ENCODE data around the gene ADAMTS3.
"Not testable (repeated sequence)": the region's sequence is repeated elsewhere in the genome, so short reads cannot be mapped to it uniquely, and the experiment has no call there.

Gene ADAMTS3

DNA sequence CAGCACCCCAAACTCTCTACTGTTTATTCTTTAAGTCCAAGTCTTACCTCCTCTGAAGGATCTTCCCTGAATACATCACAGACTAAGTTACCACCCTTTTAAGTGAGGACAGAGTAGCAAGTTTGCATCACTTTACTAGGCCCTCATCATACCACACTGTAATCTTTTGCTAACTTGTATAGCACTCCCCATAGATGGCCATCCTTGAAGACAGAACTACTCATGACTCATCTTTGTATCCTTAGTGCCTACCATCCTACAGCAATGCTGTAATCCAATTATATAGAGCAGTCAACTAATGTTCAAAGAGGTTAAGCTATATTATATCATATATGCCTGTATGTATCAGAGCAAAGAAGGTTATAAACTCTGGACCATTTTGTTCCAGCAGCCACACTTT, 101.4 kb downstream of the ADAMTS3 start:
- DNase-seq = no peak

DNA sequence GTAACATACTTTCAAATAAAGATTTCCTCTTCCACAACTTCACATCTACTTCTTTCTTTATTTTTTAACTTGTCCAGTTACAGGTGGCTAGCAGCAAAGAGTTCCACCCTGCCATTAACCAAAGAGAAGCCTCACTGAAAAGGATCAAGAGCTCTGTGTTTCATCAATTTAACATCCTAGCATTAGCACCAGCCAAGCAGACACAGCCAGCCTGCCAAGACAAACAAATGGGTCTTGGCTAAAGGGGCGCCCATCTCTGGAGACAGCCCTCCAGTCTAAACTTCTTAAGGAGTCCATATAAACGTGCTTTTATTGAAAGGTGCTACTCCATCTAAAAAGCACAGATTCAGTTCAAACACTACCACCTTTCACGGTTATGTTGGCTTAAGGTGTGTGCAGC, 105.3 kb downstream of the ADAMTS3 start:
- no peak for DNase-seq

DNA sequence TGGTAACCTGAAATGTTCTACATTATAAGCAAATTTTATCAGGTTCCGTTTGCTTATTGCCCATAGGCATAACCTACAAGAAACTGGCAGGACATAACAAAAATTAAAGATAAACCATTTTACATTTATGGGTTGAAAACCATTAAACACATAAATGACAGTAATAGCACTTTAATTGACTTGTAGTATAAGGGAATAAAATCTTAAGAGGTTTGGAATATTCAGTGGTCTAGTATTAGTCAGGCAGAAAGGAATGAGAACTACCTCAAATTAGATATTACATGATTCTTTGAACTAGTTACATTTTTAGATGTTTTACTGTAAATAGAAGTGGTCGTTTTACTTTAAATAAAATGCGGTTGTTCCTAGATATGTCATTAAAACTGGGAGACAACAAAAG, 111.9 kb downstream of the ADAMTS3 start:
- DNase-seq = peak; percentile 15

DNA sequence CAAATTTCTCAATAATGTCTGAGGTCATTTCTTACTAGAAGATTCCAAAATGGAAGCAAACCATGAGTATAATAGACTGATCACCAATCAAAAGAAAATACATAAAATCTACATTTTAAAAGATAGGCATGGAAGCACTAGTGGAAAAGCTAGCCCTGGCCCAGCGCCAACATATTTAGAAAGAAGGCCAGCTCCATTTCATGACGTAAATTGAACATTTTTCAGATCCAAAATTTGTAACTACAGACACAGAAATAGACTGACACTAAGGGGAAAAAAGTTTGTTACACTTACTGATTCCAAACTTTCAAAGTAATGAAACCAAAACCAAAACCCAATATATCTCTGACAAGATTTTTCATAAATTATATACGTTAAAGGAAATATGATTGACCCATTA, 117.7 kb downstream of the ADAMTS3 start:
- DNase-seq = no peak

DNA sequence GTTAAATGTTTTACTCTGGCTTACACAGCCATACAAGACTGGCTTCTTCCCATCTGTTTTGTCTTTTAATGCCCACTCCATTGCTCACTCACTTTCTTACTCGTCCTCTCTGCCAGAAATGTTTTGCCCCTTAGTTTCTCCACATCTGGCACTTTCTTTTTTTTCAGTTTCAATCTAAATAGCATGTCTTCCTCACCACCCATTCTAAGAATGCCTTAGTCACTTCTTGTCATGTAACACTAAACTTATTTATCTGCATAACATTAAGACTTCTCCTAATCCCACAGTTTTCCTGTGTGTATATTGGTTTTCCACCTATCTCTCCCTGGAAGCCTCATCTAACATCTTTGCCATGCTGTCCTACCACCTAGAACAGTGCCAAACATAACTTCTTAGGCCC, 119.3 kb downstream of the ADAMTS3 start:
- peak; percentile 22 for DNase-seq

DNA sequence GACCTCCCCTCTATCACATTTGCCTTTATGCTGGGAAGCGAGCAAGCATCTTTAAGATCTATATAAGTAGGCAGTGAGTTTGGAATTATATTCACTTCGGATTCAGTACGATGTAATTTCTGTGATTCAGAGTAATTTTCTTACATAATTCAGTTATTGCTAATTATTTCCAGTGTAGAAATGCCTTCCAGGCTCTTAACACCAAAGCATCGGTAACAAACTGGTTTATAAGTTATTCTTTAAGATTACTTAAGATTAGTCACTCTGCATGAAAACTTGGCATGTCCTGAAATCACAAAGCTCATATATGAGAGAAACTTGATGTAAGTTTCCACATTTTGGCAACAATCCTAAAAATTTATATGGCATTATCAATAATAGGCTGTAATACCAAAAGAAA, 120.8 kb downstream of the ADAMTS3 start:
- DNase-seq = no peak

DNA sequence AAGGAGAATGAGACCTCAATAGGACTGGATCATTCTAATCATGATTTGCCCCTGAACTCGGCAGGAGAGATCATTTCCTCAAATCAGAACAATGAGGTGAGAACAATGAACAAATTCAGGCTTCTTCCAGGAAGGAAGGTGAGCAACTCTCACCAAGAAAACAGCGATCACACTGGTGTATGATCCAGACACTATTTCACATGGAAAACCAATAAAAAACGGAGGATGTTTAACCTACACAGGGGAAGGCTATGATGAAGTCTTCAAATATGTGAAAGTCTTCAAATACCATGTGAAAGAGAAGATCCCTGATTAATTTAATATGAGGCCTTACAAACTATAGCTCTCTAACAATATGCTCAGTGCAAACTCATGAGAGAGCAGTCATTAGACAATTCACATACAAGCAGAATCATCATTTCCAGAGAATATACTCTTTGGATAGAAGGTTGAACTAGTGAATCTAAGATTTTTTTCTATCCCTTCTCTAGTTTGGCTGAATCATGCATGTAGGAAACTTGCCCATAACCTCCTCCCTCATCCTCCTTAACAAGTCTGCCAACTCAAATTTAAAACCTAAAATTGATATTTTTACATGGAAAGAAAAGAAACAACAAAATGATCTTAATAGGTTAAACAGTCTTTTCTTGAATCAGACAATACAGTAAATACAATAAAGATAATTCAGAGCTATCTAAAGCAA, 122.5 kb downstream of the ADAMTS3 start:
- no peak for DNase-seq

DNA sequence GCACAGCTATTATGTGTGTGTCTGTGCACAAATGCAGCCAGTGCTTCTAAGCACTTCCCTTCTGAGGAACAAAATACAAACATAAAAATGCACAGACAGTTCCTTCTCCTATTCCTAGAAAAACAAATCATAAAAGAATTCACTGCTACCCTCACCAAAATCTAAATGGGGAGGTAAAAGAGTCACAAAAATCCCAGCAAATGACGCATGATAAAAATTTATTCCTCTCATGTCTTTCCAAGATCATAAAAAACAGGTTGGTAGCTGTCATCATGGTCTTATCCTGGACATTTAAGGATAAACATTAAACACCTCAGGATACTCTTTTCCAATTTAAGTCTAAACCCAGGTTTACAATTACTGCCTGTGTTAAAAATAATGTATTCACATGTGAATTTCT, 124.9 kb downstream of the ADAMTS3 start:
- no peak for DNase-seq

DNA sequence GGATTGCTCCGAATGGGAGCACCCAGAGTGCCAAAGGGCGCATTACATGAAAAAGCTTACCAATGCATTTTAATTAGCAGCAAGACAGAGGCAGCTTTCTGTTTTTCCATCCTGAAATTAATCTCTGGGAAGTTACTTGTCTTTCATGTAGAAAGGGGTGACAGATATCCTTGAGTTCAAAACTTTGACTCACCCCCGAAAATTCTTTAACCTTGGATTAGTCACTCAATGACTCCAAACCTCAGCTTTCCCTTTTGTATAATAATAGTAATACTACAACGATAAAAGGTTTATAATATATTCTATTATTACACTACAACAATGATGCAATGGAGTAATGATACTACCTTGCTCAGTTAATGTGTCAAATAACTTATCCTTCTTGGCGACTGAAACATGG, 126.3 kb downstream of the ADAMTS3 start:
- no peak for DNase-seq

DNA sequence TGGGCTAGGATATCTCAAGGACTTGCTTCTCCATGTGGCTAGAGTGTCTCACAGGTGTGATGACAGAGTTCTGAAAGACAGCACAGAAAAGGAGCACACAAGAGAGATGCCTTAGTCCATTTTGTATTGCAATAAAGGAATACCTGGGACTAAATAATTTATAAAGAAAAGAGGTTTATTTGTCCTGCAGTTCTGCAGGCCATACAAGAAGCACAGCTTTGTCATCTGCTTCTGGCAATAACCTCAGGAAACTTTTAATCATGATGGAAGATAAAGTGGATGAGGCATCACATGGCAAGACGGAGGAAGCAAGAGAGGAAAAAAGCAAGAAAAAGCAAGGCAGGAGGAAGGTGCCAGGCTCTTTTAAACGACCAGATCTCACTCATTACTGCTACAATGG, 126.9 kb downstream of the ADAMTS3 start:
- DNase-seq = no peak

DNA sequence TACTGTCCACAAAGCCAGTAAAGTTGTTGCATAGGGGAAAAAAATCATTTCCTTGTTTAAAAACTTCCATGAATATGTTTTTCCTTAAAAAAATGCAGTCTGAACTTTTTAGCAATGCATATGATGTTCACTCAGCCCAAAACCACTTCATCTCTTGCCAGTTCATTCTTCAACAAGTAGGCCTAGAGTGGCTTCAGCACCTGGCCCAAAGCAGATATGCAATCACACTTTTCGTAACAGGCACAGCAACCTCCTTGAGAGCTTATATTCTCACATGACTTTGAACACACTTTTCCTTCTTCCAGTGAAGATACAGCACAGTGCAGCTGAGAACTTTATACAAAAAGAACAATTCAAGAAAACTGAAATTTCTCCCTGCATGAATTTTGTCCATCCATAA, 128.6 kb downstream of the ADAMTS3 start:
- no peak for DNase-seq

DNA sequence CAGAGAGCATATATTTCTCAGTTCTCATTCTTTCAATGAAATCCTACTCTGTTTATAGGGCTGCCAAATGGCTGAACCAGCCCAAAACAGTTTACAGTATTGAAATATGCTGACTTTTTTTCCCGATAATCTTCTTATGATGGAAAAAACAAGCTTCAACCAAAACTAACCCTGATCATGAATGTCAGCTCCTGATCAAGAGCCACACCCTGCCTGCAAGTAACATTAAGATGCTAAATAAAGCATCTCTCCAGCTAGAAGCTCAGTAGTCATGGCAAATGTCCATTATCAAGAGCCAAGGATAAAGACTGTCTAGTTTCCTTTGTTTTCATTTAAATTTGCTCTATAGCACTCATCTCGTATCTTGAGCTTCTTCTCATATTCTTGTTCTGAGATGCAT, 136.0 kb downstream of the ADAMTS3 start:
- no peak for DNase-seq

DNA sequence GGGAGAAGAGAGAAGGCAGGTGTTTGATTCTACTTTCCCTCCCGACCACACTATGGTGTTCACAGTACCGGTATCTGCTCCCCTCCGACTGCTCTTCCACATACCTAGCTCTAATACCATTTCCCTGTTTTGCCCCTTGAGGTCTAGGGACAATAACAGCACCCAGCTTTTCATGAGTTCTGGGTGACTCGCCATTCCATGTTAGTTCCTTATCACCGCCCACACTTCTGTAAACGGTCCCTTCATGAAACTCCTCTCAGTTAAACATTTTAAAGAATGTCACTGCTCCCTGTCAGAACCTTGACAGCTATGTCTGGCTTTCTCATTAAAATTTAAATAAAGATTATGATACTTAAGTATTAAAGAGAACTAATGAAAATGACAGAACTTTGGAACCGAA, 136.7 kb downstream of the ADAMTS3 start:
- no peak for DNase-seq

DNA sequence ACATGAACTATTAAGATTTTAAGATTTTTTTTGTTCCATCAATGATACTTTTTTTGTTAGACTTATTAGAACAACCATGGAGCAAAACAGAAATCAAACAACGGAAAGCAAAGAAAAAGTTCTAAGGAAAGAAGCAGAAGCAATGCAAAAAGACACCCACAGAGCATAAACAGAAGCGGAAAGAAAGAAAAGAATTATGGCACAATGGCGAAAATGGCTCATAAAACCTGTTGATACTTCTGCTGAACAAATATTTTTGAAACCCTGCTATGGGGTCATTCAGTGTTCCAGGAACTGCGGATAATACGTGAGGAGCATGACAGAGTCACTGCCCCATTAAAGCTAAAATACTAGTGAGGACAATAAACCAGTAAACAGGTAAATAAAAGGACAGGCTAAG, 138.0 kb downstream of the ADAMTS3 start:
- no peak for DNase-seq

DNA sequence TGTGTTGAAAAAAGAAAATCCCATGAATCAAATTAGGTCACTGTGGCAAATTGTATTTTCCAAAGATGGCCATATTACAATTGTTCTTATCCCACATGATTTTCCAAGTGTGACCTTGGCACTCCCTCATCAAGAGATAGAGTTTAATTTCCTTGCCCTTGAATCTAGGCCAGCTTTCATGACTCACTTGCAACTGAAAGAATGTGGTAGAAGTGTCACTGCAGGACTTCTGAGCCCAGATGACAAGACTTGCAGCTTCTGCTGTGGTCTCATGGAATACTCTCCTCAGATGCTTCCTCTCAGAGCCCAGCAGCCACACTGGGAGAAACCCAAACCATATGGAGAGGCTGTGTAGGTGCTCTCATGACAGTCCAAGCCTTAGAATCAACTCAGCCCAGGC, 139.0 kb downstream of the ADAMTS3 start:
- DNase-seq = peak; percentile 45

DNA sequence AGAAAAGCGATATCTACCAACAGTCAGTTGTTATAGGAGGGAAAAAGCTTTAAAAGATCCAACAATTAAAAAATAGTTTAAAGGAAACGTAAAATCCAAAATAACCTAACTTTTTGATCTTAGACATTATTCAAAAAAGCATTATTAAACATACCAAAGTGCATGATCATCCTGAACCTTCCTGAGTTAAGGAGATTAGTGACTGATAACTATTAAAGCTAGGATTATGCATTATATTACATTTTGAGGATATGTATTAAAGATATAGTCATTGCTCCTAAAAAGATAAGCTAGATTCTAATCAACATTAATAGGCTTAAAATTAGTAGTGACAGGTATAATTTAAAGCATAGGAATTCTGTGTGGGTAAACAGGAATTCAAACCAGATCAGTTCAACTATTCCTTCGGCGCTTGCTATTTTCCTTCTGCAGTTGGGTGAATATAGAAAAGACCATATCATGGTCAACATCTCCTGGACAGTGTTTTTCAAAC, 139.6 kb downstream of the ADAMTS3 start:
- DNase-seq = no peak

DNA sequence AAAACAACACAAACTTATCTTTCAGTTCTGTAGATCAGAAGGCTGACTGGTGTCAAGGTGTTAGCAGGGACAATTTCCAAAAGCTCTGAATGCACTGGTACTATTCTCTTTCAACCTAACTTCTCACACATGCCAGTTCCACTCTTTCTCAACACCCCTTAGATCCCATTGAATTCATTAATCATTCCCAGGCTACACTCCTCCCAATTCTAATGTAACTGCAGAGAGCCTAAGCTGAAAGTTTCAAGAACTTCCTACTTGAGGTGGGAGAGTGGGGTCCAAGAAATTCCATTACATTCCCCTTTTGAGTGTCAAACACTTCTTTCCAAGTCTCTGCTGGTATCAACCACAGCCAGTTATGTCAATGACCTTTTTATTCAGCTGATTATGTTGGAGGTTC, 142.0 kb downstream of the ADAMTS3 start:
- DNase-seq = no peak

DNA sequence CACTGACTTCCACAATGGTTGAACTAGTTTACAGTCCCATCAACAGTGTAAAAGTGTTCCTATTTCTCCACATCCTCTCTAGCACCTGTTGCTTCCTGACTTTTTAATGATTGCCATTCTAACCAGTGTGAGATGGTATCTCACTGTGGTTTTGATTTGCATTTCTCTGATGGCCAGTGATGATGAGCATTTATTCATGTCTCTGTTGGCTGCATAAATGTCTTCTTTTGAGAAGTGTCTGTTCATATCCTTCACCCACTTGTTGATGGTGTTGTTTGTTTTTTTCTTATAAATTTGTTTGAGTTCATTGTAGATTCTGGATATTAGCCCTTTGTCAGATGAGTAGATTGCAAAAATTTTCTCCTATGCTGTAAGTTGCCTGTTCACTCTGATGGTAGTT, 143.1 kb downstream of the ADAMTS3 start:
- DNase-seq = not testable (repeated sequence)

DNA sequence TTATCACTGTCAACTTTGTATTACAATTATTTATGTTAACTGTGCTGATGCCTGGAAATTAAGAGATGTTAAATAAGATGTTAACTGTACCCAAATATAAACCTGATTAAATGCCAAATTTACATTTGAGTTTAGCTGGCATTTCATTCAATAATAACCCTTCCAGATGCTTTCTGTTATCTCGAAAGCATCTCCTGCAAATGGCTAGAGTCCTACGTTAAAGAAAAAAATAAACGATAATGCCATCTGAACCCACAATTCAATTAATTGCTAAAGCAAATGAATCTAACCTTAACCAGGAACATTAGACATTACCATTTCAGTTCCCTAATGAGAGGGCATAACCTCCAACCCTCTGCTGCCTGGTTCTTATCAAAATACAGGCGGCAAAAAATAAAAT, 145.0 kb downstream of the ADAMTS3 start:
- DNase-seq = no peak

DNA sequence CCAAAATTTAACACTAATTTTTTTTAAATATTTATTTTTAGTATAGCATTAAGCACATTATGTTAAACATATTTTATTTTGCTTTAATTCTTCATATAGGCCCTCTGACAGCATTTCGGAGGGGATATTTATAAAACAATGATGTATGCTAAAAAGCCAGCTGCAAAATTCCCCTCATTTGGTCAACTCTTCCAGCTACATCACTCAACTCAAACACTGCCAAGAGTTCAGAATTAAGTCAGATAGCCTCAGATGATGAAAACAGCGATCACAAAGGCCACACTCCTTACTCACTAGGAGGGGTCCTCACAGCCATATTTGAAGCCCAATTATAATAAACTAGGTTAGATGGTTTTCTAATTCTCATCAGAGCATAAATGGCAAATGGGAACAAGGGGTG, 146.6 kb downstream of the ADAMTS3 start:
- DNase-seq = no peak

DNA sequence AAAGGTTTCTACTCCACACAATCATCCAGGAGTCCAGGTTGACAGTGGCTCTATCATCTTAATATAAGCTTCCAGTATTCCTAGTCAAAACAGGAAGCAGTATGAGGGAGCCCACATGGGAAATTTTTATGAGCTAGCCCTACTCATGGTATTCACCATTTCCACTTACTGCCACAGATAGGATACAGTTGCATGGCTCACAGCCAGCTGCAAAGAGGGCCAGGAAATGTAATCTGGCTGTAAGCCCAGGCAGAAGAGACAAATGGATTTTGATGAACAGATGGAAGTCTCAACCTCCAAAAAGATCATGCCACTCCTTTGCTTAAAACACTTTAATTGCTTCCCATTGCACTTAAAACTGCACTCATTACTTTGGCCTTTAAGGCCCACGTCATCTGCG, 150.6 kb downstream of the ADAMTS3 start:
- DNase-seq = peak; percentile 82

DNA sequence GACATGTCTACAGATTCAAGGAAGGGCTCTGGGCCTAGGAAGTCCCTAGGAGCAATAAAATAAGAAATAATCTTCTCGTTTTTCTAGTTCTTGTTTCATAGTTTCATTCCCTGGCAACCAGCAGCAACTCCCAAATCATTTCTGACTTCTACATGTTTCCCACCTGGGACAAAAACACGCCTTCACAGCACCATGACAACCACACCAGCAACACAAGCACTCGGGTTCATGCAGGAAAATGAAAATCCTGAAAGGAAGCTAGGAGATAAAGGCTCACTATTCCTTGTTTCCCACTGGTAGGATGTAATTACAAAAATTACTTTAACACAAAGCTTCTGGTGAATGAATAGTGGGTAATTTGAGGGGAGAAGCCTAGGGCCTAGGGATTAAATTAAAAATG, 158.9 kb downstream of the ADAMTS3 start:
- DNase-seq = no peak

DNA sequence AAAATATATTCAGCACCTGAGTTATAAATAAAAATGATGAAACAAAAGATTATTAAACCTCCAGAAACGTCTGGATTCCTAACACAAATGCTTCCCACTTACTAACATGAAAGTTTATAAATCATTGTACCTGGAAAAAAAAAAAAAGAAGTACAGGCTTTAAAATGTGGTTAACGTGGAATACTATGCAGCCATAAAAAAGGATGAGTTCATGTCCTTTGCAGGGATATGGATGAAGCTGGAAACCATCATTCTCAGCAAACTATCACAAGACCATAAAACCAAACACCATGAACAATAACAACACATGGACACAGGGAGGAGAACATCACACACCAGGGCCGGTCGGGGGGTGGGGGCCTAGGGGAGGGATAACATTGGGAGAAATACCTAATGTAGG, 160.5 kb downstream of the ADAMTS3 start:
- no peak for DNase-seq

DNA sequence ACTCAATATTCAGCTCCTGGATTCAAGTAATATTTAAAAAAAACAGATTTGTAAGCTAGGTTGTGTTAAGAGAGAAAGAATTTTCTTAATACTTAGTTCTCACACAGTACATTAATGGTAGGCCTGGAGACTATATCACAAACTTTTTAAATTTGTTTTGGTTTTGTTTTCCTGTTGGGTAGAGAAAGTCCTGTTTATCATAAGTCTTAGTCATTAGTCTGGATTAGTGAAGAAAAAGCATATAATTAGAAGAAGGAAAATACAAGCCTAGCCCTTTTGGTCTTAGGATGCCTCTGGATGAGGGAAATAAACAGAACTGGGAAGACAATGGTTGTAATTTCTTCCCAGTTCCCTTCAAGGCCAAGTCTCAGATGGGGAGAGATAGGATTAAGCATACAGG, 163.6 kb downstream of the ADAMTS3 start:
- DNase-seq = no peak

DNA sequence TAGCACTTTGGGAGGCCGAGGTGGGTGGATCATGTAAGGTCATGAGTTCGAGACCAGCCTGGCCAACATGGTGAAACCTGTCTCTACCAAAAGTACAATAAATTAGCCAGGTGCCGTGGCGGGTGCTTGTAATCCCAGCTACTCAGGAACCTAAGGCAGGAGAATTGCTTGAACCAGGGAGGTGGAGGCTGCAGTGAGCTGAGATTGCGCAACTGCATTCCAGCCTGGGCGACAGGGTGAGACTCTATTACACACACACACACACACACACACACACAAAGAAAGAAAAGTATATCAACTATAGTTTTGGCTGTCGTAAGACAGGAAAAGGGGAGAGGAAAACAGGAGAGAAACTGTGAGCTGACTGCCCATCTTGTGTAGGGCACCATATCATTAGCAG, 171.7 kb downstream of the ADAMTS3 start:
- peak; percentile 44 for DNase-seq

All from fibroblast of skin of abdomen (primary cell).